OCI-LY1 (cell line): ENCODE results near the gene ALG3.

Experiments
- CTCF ChIP-seq: fragments of 200-600 bp; sonication (generic), shearing (Covaris generic); IDR thresholded peaks from 2 replicates; pipeline ENCODE4 v1.5.1; 2017; ENCODE audit warnings: mild to moderate bottlenecking, antibody characterized with exemption, low read length, moderate library complexity, mixed read lengths
- EZH2 ChIP-seq: fragments of 200-600 bp; sonication (generic), shearing (Covaris generic); IDR thresholded peaks from 2 replicates; pipeline ENCODE4 v1.8.0; 2017; ENCODE audit warnings: borderline replicate concordance, mixed run types, mild to moderate bottlenecking, antibody characterized with exemption, low read length, moderate library complexity, mixed read lengths

DNA sequence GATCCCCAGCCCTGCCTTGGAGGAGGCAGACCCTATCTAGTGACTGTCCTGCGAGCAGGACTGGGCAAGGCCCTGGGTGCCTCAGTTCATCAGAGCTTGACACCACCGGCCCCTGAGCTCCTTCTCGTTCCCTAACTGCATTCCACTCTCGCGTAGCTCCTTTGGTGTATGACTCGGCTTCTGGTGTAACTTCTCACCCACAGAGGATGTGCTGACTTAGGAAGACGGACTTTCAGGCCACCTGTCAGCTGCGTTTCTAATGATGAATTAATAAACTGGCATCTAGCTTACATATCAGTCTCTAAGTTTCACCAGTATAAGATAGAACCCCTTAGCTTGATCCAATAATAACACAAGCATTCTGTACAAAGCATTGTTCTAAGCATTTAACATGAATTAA, 45.2 kb downstream of the ALG3 start:
- TF ChIP-seq CTCF (no peak), EZH2 (no peak)
